Retinal pigment epithelial cell (primary cell): ENCODE data around the gene PDE4D.

Experiments used
- DNase-seq: peaks from one replicate; pipeline ENCODE4 v3.0.0-alpha.2; 2010; ENCODE audit warnings: low read depth
- H3K4me3 ChIP-seq: 2 replicates; pipeline ENCODE4 v1.5.1; 2011; ENCODE audit warnings: mild to moderate bottlenecking, low read length, control low read depth, moderate library complexity
- CTCF ChIP-seq: conservative IDR thresholded peaks from 2 replicates; pipeline ENCODE4 v1.5.1; 2011; ENCODE audit warnings: low read depth, low read length, control low read depth, inconsistent platforms

Gene PDE4D

GRCh38 chr5:58985311-58985710 lies 908.2 kb downstream of the PDE4D start:
- DNase-seq, result no peak
- TF ChIP-seq CTCF, result no peak
- H3K4me3 ChIP-seq, result no peak overlapping the region

- no peak overlapping the region for H3K4me3 ChIP-seq
- TF ChIP-seq CTCF, result no peak
Measured at GRCh38 chr5:58983526-58984452, 909.7 kb downstream of the PDE4D start.

GRCh38 chr5:58980890-58981289 lies 912.6 kb downstream of the PDE4D start:
- TF ChIP-seq CTCF, result no peak

More at GRCh38 chr5:58983526-58984452, 909.7 kb downstream of the PDE4D start:
- DNase-seq, result no peak

GRCh38 chr5:58979090-58979489 lies 914.4 kb downstream of the PDE4D start:
- DNase-seq, result no peak
- TF ChIP-seq CTCF, result no peak
- H3K4me3 ChIP-seq, result no peak overlapping the region

More at GRCh38 chr5:58980890-58981289, 912.6 kb downstream of the PDE4D start:
- no peak overlapping the region for H3K4me3 ChIP-seq
- DNase-seq, result no peak

- TF ChIP-seq CTCF, result no peak
- no peak for DNase-seq
- H3K4me3 ChIP-seq, result no peak overlapping the region
Measured at GRCh38 chr5:58974601-58975000, 918.9 kb downstream of the PDE4D start.

- no peak overlapping the region for H3K4me3 ChIP-seq
- TF ChIP-seq CTCF, result no peak
- DNase-seq, result no peak
Measured at GRCh38 chr5:58974083-58974482, 919.4 kb downstream of the PDE4D start.

- DNase-seq, result no peak
- no peak for TF ChIP-seq CTCF
Measured at GRCh38 chr5:58972301-58972700, 921.2 kb downstream of the PDE4D start.

More at GRCh38 chr5:58972301-58972700, 921.2 kb downstream of the PDE4D start:
- H3K4me3 ChIP-seq, result no peak overlapping the region
